ENCODE data around the gene DPP6.

GRCh38 chr7:154253810-154254209 is 201.6 kb downstream of the DPP6 start:
- TF ChIP-seq CTCF (IDR thresholded peaks at IDR 0.05; ENCODE audit: insufficient read depth, low read depth, low read length) (no peak), EZH2 (IDR thresholded peaks at IDR 0.05; ENCODE audit: insufficient read depth, low read length) (no peak)
